K562 (cell line): Measurements from ENCODE around the gene TRPM4. TPM values are rescaled to one million over a fixed set of nuclear protein-coding genes. Genes with fewer than 3 reads are reported as not detected.

Experiments used
- BCOR ChIP-seq: fragments of 450-650 bp; IDR thresholded peaks from 2 replicates; pipeline ENCODE4 v1.6.1; 2016
- BRCA1 ChIP-seq, 2 experiments: fragments of 450-650 bp in 1 of 2; sonication (generic) in 1 of 2; formaldehyde crosslinking in 1 of 2; IDR thresholded peaks; 2 replicates each; pipeline versions ENCODE4 v1.5.0 to v1.6.1; 2017 to 2020; ENCODE audit warnings: mild to moderate bottlenecking in 1 of 2, missing genetic modification reagents in 1 of 2
- CHD2 ChIP-seq: IDR thresholded peaks from 2 replicates; pipeline ENCODE4 v1.6.1; 2011; ENCODE audit warnings: low read depth, low read length
- DDX20 ChIP-seq: fragments of 450-650 bp; IDR thresholded peaks from 2 replicates; pipeline ENCODE4 v1.6.1; 2016; ENCODE audit warnings: missing genetic modification characterization, low read depth, mild to moderate bottlenecking, missing compliant biosample characterization, moderate library complexity
- ERF ChIP-seq: fragments of 450-650 bp; formaldehyde crosslinking; IDR thresholded peaks from 2 replicates; pipeline ENCODE4 v1.4.0; 2020; ENCODE audit warnings: mild to moderate bottlenecking, mixed read lengths
- ETV1 ChIP-seq: fragments of 450-650 bp; conservative IDR thresholded peaks from 2 replicates; pipeline ENCODE4 v1.6.1; 2016; ENCODE audit warnings: missing genetic modification characterization, control low read depth, low read depth, missing compliant biosample characterization
- HIVEP1 ChIP-seq: fragments of 250-450 bp; sonication (Bioruptor Pico); IDR thresholded peaks from 2 replicates; pipeline ENCODE4 v1.4.0; 2020; ENCODE audit warnings: mild to moderate bottlenecking
- MAFF ChIP-seq: IDR thresholded peaks from 2 replicates; pipeline ENCODE4 v1.6.1; 2012; ENCODE audit warnings: low read length, improper control_type of control experiment
- MCM5 ChIP-seq: fragments of 450-650 bp; IDR thresholded peaks from 2 replicates; pipeline ENCODE4 v1.6.1; 2016; ENCODE audit warnings: low read depth
- NBN ChIP-seq: fragments of 450-650 bp; IDR thresholded peaks from 2 replicates; pipeline ENCODE4 v1.6.1; 2016; ENCODE audit warnings: low read depth, mild to moderate bottlenecking
- NONO ChIP-seq, 2 experiments: fragments of 200-400 bp in 1 of 2; fragments of 450-650 bp in 1 of 2; formaldehyde crosslinking in 1 of 2; IDR thresholded peaks; 2 replicates each; pipeline ENCODE4 v1.6.1; 2017; ENCODE audit warnings: low read depth in 2 of 2, mild to moderate bottlenecking in 2 of 2, moderate library complexity in 2 of 2, low read length in 1 of 2
- POLR3G ChIP-seq: IDR thresholded peaks from 2 replicates; pipeline ENCODE4 v1.6.1; 2011; ENCODE audit not compliant: insufficient read length, insufficient replicate concordance; ENCODE audit errors: extremely low read depth
- PRMT5 ChIP-seq: sonication (generic); formaldehyde crosslinking; IDR thresholded peaks from 2 replicates; pipeline ENCODE4 v1.5.0; 2020; ENCODE audit warnings: missing genetic modification reagents
- SIN3B ChIP-seq: fragments of 450-650 bp; IDR thresholded peaks from 2 replicates; pipeline ENCODE4 v1.6.1; 2017; ENCODE audit warnings: low read depth, mild to moderate bottlenecking, moderate library complexity
- SREBF1 ChIP-seq: fragments of 150-350 bp; IDR thresholded peaks from 2 replicates; pipeline ENCODE4 v1.6.1; 2014; ENCODE audit warnings: antibody characterized with exemption, low read depth, low read length, borderline replicate concordance
- SUPT5H ChIP-seq: fragments of 450-650 bp; IDR thresholded peaks from 2 replicates; pipeline ENCODE4 v1.6.1; 2016
- ZBTB7A ChIP-seq: IDR thresholded peaks from 2 replicates; pipeline ENCODE4 v1.6.1; 2011; ENCODE audit warnings: low read depth, mild to moderate bottlenecking, low read length, moderate library complexity, borderline replicate concordance; ENCODE audit not compliant: control insufficient read depth
- ZNF431 ChIP-seq: sonication (generic); formaldehyde crosslinking; IDR thresholded peaks from 2 replicates; pipeline ENCODE4 v1.8.0; 2022; ENCODE audit warnings: mild to moderate bottlenecking, missing genetic modification reagents
- ZNF766 ChIP-seq: fragments of 200-800 bp; sonication (Bioruptor generic); conservative IDR thresholded peaks from 2 replicates; pipeline ENCODE4 v1.6.1; 2016; ENCODE audit warnings: missing genetic modification characterization, missing compliant biosample characterization
- polyA plus RNA-seq, 8 experiments: library from polyadenylated mRNA; depleted of rRNA in 4 of 8; stranded (reverse) in 5 of 8; unstranded in 3 of 8; fragments of >200 nt; fragmentation: Nextera tagmentation in 2 of 8; fragmentation: Illumina TruSeq in 1 of 8; extraction: Ambion mirVana in 2 of 8; extraction: Trizol in 1 of 8; gene quantifications; 2 replicates each; pipeline versions ENCODE4 v1.2.1 to v1.2.3, GENCODE V29; 2011 to 2014; ENCODE audit warnings: inconsistent platforms in 1 of 8, missing spikeins in 1 of 8
- total RNA-seq, 7 experiments: library from RNA; depleted of rRNA in 6 of 7; stranded (reverse); fragments of >200 nt in 6 of 7; fragmentation: Illumina TruSeq in 2 of 7; extraction: Trizol in 2 of 7; gene quantifications; 2 replicates each; pipeline versions ENCODE4 v1.2.1 to v1.2.3, GENCODE V29; 2011 to 2021; ENCODE audit warnings: low replicate concordance in 1 of 7
- TF ChIP-seq, protein P1 (sequence below): sonication (generic); formaldehyde crosslinking; IDR thresholded peaks from 2 replicates; pipeline ENCODE4 v1.8.0; 2022; ENCODE audit warnings: missing genetic modification reagents, mild to moderate bottlenecking, borderline replicate concordance
- TF ChIP-seq, protein P2 (sequence below): sonication (generic); formaldehyde crosslinking; IDR thresholded peaks from 2 replicates; pipeline ENCODE4 v1.9.0; 2022; ENCODE audit warnings: mild to moderate bottlenecking, missing genetic modification reagents
- TF ChIP-seq, protein P3 (sequence below): fragments of 450-650 bp; formaldehyde crosslinking; IDR thresholded peaks from 2 replicates; pipeline ENCODE4 v1.4.0; 2022; ENCODE audit warnings: missing genetic modification characterization

Gene TRPM4
- total and polyA plus RNA-seq, 9 of the 15 experiments (the other 6 are each of a cell fraction or from before 2014, with no cell fraction given): 6.5 to 45.4 (median 15.2) TPM

DNA sequence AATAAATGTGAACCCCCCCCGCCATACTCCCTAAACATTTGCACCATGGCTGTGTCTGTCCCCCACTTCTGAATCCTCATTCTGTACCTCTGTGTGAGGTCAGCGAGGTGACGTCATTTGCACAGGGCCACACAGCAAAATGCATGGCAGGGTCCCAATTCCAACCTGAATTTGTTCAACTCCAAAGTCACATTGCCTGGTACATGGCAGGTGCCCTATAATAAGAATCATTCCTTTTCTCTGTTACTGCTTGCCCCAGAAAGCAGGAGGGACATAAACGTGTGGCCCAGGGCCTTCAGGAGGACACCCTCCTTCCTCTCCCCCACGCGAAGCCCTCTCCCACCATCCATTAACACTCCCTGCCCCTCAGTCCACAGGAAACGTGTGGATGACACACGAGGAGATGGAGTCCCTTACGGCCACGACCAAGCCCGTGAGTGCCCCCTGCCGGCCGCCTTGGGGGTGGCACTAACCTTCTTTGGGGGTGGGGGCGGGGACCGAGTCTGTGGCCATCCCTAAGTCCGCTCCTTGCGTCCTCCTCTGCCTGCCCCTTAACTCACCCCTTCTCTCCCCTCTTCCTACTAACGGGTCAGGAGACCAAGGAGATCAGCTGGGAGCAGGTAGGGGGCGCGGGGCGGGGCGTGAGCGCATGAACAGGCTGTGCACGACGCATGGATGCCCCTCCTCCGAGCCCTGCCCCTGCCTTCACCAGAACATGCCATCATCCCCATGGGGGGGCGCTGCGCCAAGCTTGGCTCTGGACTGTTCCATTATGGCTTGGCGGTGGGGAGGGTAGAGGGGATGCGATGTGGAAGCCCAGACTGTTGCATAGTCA lies 11.8 kb upstream of the TRPM4 start (continued):
- TF ChIP-seq CHD2: 0 out of 2 replicates have a peak, but pooled peaks have one; percentile 10
- TF ChIP-seq SIN3B: no peak
- TF ChIP-seq ETV1 (tag): no peak; the same call in 1 of the 2 replicates
- no peak for TF ChIP-seq ERF
- TF ChIP-seq, protein P1, sequence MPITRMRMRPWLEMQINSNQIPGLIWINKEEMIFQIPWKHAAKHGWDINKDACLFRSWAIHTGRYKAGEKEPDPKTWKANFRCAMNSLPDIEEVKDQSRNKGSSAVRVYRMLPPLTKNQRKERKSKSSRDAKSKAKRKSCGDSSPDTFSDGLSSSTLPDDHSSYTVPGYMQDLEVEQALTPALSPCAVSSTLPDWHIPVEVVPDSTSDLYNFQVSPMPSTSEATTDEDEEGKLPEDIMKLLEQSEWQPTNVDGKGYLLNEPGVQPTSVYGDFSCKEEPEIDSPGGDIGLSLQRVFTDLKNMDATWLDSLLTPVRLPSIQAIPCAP (CRISPR knock-in tag): no peak
- no peak for TF ChIP-seq POLR3G
- 0 out of 2 replicates have a peak, but pooled peaks have one; percentile 5 for TF ChIP-seq MAFF
- TF ChIP-seq ZNF431 (CRISPR knock-in tag): no peak
- TF ChIP-seq NBN: peak; percentile 58; the same call in 1 of the 2 replicates
- TF ChIP-seq DDX20: no peak
- peak in 1 of 2 experiments; percentile 96; a peak in 2 of 4 replicates for TF ChIP-seq NONO (IDR thresholded peaks at IDR 0.05; ENCODE audit: low read depth in 2 of 2, low read length in 1 of 2)
- TF ChIP-seq PRMT5 (CRISPR knock-in tag): no peak
- TF ChIP-seq SREBF1: peak; percentile 83; the same call in 1 of the 2 replicates
- TF ChIP-seq HIVEP1: no peak
- peak; percentile 52; the same call in 1 of the 2 replicates for TF ChIP-seq ZBTB7A
- TF ChIP-seq BRCA1 (IDR thresholded peaks at IDR 0.05): no peak
- TF ChIP-seq BRCA1 (CRISPR knock-in tag; IDR thresholded peaks at IDR 0.05): no peak
- TF ChIP-seq, protein P2, sequence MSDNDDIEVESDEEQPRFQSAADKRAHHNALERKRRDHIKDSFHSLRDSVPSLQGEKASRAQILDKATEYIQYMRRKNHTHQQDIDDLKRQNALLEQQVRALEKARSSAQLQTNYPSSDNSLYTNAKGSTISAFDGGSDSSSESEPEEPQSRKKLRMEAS (CRISPR knock-in tag): peak; percentile 68
- no peak for TF ChIP-seq MCM5
- no peak for TF ChIP-seq SUPT5H
- peak; percentile 43; the same call in 1 of the 2 replicates for TF ChIP-seq BCOR
- TF ChIP-seq, protein P3, sequence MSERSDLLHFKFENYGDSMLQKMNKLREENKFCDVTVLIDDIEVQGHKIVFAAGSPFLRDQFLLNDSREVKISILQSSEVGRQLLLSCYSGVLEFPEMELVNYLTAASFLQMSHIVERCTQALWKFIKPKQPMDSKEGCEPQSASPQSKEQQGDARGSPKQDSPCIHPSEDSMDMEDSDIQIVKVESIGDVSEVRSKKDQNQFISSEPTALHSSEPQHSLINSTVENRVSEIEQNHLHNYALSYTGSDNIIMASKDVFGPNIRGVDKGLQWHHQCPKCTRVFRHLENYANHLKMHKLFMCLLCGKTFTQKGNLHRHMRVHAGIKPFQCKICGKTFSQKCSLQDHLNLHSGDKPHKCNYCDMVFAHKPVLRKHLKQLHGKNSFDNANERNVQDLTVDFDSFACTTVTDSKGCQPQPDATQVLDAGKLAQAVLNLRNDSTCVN: no peak
- no peak for TF ChIP-seq ZNF766
